K562 (cell line): ENCODE data around the gene HOXA9. TPM values are rescaled to one million over a fixed set of nuclear protein-coding genes. Genes with fewer than 3 reads are reported as not detected.

Source experiments
- ATAC-seq: fragments of 200-7000 bp; cut with Tn5 transposase; 3 replicates; pipeline ENCODE4 v1.9.1; 2020; ENCODE audit warnings: moderate library complexity
- BruUV-seq: library from RNA; stranded (reverse); fragments of 400-500 nt; replicated peaks from 2 replicates; lab custom pipeline; 2021; lab: Mats Ljungman, UMichigan
- CTCF ChIA-PET: fragments of 300-600 bp; formaldehyde crosslinking; extraction: SDS; loops from one replicate; lab custom pipeline; 2021; ENCODE audit warnings: low intra/inter-chr PET ratio; lab: Yijun Ruan, JAX
- POLR2A ChIA-PET: fragments of 300-600, 350-650 bp; sonication (Branson Sonifier 250); formaldehyde crosslinking; extraction: SDS; loops from one replicate; lab custom pipeline; 2021; ENCODE audit warnings: antibody characterized with exemption, inconsistent platforms; lab: Yijun Ruan, JAX
- DNase-seq, 4 experiments: peaks; one replicate each; pipeline versions ENCODE4 v3.0.0 to v3.0.0-alpha.2; 2011 to 2018; ENCODE audit warnings: low spot score in 3 of 4, mixed read lengths in 3 of 4; ENCODE audit errors: extremely low read depth in 1 of 4
- FAIRE-seq: peaks from 2 replicates; lab custom pipeline; 2011; peaks lifted over from hg19 to GRCh38; lab: Jason Lieb, UNC
- H2AFZ ChIP-seq: 2 replicates; pipeline ENCODE4 v1.6.0; 2011; ENCODE audit warnings: low read depth, low read length, control low read depth, inconsistent platforms
- H3K27ac ChIP-seq: fragments of 200-600 bp; 3 replicates; pipeline ENCODE4 v1.8.0; 2011; ENCODE audit warnings: low read depth, mild to moderate bottlenecking, control low read depth, inconsistent platforms, low read length, moderate library complexity, mixed read lengths; ENCODE audit errors: extremely low read depth
- H3K27me3 ChIP-seq, 2 experiments: fragments of 300-600 bp in 1 of 2; 2 replicates in 1 of 2; 3 replicates in 1 of 2; pipeline versions ENCODE4 v1.6.0 to v1.8.0; 2011; ENCODE audit warnings: inconsistent platforms in 2 of 2, low read length in 2 of 2, mild to moderate bottlenecking in 1 of 2, mixed read lengths in 1 of 2, moderate library complexity in 1 of 2; ENCODE audit not compliant: control insufficient read depth in 2 of 2, insufficient read depth in 2 of 2
- H3K36me3 ChIP-seq: fragments of 300-600 bp; 3 replicates; pipeline ENCODE4 v1.8.0; 2011; ENCODE audit warnings: mild to moderate bottlenecking, low read length, inconsistent platforms; ENCODE audit not compliant: control insufficient read depth, insufficient read depth
- H3K4me1 ChIP-seq, 2 experiments: fragments of 200-600 bp in 1 of 2; replicated peaks in 1 of 2; 2 replicates in 1 of 2; 3 replicates in 1 of 2; pipeline versions ENCODE4 v1.5.1 to v1.8.0; 2011; ENCODE audit warnings: inconsistent platforms in 2 of 2, low read length in 2 of 2, mild to moderate bottlenecking in 1 of 2, mixed read lengths in 1 of 2, moderate library complexity in 1 of 2; ENCODE audit not compliant: control insufficient read depth in 2 of 2, insufficient read depth in 2 of 2
- H3K4me2 ChIP-seq: 2 replicates; pipeline ENCODE4 v1.6.1; 2011; ENCODE audit warnings: low read length, control low read depth, inconsistent platforms, mixed read lengths; ENCODE audit not compliant: insufficient read depth
- H3K4me3 ChIP-seq: fragments of 200-600 bp; sonication (generic), shearing (Covaris generic); 2 replicates; pipeline ENCODE4 v1.5.1; 2016; ENCODE audit warnings: control low read depth, inconsistent platforms
- H3K79me2 ChIP-seq: fragments of 200-600 bp; 3 replicates; pipeline ENCODE4 v1.8.0; 2011; ENCODE audit warnings: low read length, inconsistent platforms; ENCODE audit not compliant: control insufficient read depth, insufficient read depth
- H3K9ac ChIP-seq, 2 experiments: 2 replicates each; pipeline versions ENCODE4 v1.6.0 to v1.6.1; 2011; ENCODE audit warnings: low read depth in 2 of 2, low read length in 2 of 2, control low read depth in 1 of 2, inconsistent platforms in 1 of 2, mild to moderate bottlenecking in 1 of 2, mixed read lengths in 1 of 2; ENCODE audit not compliant: insufficient read depth in 1 of 2
- H3K9me1 ChIP-seq: one replicate; pipeline ENCODE4 v1.6.0; 2011; ENCODE audit warnings: inconsistent platforms, mild to moderate bottlenecking, low read length, moderate library complexity; ENCODE audit not compliant: control insufficient read depth, insufficient read depth
- H3K9me3 ChIP-seq: replicated peaks from 2 replicates; pipeline ENCODE4 v1.5.1; 2011; ENCODE audit warnings: low read depth, low read length, inconsistent platforms; ENCODE audit not compliant: control insufficient read depth, insufficient read depth
- H4K20me1 ChIP-seq: replicated peaks from 2 replicates; pipeline ENCODE4 v1.6.1; 2011; ENCODE audit warnings: low read length, inconsistent platforms, mixed read lengths; ENCODE audit not compliant: control insufficient read depth, insufficient read depth
- ARID1B ChIP-seq: fragments of 450-650 bp; IDR thresholded peaks from 2 replicates; pipeline ENCODE4 v1.6.1; 2016; ENCODE audit warnings: antibody characterized with exemption, mild to moderate bottlenecking, inconsistent platforms
- ARNT ChIP-seq, 2 experiments: fragments of 450-650 bp; IDR thresholded peaks; 2 replicates each; pipeline ENCODE4 v1.6.1; 2016; ENCODE audit warnings: mild to moderate bottlenecking in 1 of 2
- ELF1 ChIP-seq: fragments of 200-800 bp; sonication (Bioruptor generic); IDR thresholded peaks from 2 replicates; pipeline ENCODE4 v1.6.1; 2016; ENCODE audit warnings: missing genetic modification characterization, missing compliant biosample characterization
- MEF2D ChIP-seq: conservative IDR thresholded peaks from 2 replicates; pipeline ENCODE4 v1.6.1; 2016; ENCODE audit warnings: low read depth, missing genetic modification characterization, missing compliant biosample characterization
- PHF20 ChIP-seq: fragments of 450-650 bp; IDR thresholded peaks from 2 replicates; pipeline ENCODE4 v1.6.1; 2018; ENCODE audit not compliant: partially characterized antibody
- RERE ChIP-seq: sonication (generic); formaldehyde crosslinking; IDR thresholded peaks from 2 replicates; pipeline ENCODE4 v1.8.0; 2023; ENCODE audit warnings: missing genetic modification reagents, mild to moderate bottlenecking, borderline replicate concordance
- ZFP36 ChIP-seq: fragments of 150-350 bp; IDR thresholded peaks from 2 replicates; pipeline ENCODE4 v1.6.1; 2018; ENCODE audit warnings: low read length, low read depth; ENCODE audit not compliant: partially characterized antibody
- ZNF57 ChIP-seq: fragments of 450-650 bp; formaldehyde crosslinking; IDR thresholded peaks from 2 replicates; pipeline ENCODE4 v1.4.0; 2020; ENCODE audit warnings: mild to moderate bottlenecking, moderate library complexity
- ZNF780A ChIP-seq: fragments of 250-450 bp; sonication (Bioruptor Pico); IDR thresholded peaks from 2 replicates; pipeline ENCODE4 v1.5.0; 2021; ENCODE audit warnings: mild to moderate bottlenecking
- WGBS: fragments of 100-300 bp; shearing (Covaris generic); methylation state at CpG from one replicate; pipeline ENCODE4 v1.1.6; 2016; ENCODE audit warnings: low coverage, mixed read lengths; ENCODE audit not compliant: insufficient coverage; ENCODE audit errors: missing lambda C conversion rate; 5-methylcytosine and 5-hydroxymethylcytosine counted together
- in situ Hi-C: fragments of 300-500 bp; cut with MboI; formaldehyde crosslinking; loops from 4 replicates; pipeline ENCODE4 v1.15.0; 2018; ENCODE audit warnings: inconsistent platforms, mixed read lengths
- intact Hi-C: fragments of 100-400 bp; cut with micrococcal nuclease; formaldehyde crosslinking; loops from 2 replicates; pipeline ENCODE4 v1.14.2; 2022
- polyA plus RNA-seq, 8 experiments: library from polyadenylated mRNA; depleted of rRNA in 4 of 8; stranded (reverse) in 5 of 8; unstranded in 3 of 8; fragments of >200 nt; fragmentation: Nextera tagmentation in 2 of 8; fragmentation: Illumina TruSeq in 1 of 8; extraction: Ambion mirVana in 2 of 8; extraction: Trizol in 1 of 8; gene quantifications; 2 replicates each; pipeline versions ENCODE4 v1.2.1 to v1.2.3, GENCODE V29; 2011 to 2014; ENCODE audit warnings: inconsistent platforms in 1 of 8, missing spikeins in 1 of 8
- total RNA-seq, 7 experiments: library from RNA; depleted of rRNA in 6 of 7; stranded (reverse); fragments of >200 nt in 6 of 7; fragmentation: Illumina TruSeq in 2 of 7; extraction: Trizol in 2 of 7; gene quantifications; 2 replicates each; pipeline versions ENCODE4 v1.2.1 to v1.2.3, GENCODE V29; 2011 to 2021; ENCODE audit warnings: low replicate concordance in 1 of 7
- TF ChIP-seq, protein P1 (sequence below), 2 experiments: fragments of 150-350 bp in 1 of 2; IDR thresholded peaks; 2 replicates each; pipeline ENCODE4 v1.6.1; 2012 to 2016; ENCODE audit warnings: low read depth in 2 of 2, low read length in 2 of 2, mild to moderate bottlenecking in 1 of 2, moderate library complexity in 1 of 2

HOXA9 gene
- total and polyA plus RNA-seq, 9 of the 15 experiments (the other 6 are each of a cell fraction or from before 2014, with no cell fraction given): not detected

DNA sequence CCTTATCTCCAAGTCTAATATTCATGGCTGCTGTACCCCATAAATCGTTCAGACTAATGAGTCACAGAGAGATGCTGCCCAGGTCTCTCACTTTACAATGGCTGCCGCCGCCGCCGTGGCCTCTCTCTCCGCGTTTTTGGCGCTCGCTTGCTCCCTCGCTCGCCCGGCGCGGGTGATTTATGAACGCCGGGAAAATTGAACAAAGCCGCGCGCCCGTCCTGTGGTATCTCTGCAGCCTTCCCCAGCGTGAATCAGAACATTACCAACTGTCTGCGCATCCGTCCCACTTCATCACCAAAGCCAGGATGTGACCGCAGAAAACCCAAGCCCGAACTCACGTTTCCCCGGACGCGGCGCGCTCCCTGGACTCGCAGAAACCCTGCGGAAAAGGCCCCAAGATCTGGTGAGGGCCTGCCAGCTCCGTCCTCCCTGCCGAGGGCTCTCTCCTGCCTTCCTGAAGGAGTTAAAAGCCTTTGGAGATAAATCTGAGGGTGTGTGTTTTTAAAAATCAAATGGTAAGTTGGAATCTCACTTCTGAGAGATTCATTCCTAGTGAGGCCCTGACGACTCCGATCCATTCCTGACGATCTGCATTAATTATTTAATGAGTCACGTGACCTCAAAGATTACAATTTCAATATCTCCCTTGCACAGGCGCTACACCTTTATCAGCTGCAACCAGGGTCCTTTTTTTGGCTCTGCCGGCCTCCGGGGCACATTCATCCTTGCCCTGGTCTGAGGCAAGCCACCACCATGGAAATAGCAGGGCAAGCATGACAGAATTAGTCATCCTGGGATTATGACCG is 41.0 kb downstream of the HOXA9 start (continued):
- TF ChIP-seq, protein P1, sequence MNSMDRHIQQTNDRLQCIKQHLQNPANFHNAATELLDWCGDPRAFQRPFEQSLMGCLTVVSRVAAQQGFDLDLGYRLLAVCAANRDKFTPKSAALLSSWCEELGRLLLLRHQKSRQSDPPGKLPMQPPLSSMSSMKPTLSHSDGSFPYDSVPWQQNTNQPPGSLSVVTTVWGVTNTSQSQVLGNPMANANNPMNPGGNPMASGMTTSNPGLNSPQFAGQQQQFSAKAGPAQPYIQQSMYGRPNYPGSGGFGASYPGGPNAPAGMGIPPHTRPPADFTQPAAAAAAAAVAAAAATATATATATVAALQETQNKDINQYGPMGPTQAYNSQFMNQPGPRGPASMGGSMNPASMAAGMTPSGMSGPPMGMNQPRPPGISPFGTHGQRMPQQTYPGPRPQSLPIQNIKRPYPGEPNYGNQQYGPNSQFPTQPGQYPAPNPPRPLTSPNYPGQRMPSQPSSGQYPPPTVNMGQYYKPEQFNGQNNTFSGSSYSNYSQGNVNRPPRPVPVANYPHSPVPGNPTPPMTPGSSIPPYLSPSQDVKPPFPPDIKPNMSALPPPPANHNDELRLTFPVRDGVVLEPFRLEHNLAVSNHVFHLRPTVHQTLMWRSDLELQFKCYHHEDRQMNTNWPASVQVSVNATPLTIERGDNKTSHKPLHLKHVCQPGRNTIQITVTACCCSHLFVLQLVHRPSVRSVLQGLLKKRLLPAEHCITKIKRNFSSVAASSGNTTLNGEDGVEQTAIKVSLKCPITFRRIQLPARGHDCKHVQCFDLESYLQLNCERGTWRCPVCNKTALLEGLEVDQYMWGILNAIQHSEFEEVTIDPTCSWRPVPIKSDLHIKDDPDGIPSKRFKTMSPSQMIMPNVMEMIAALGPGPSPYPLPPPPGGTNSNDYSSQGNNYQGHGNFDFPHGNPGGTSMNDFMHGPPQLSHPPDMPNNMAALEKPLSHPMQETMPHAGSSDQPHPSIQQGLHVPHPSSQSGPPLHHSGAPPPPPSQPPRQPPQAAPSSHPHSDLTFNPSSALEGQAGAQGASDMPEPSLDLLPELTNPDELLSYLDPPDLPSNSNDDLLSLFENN (IDR thresholded peaks at IDR 0.05; ENCODE audit: low read depth in 2 of 2, low read length in 2 of 2): no peak

GRCh38 chr7:27123477-27124053 is 41.8 kb downstream of the HOXA9 start:
- FAIRE-seq (no peak), DNase-seq (no peak), ATAC-seq (no peak)
- Histone ChIP-seq H3K4me2 (no peak overlapping the region), H3K4me1 (no peaks in the 10 kb centered on the region), H3K4me3 (no peak overlapping the region), H3K27ac (no peak overlapping the region), H3K9me3 (no peaks in the 10 kb centered on the region), H2AFZ (no peak overlapping the region), H3K79me2 (no peaks in the 10 kb centered on the region), H3K9me1 (no peaks in the 10 kb centered on the region), H4K20me1 (no peaks in the 10 kb centered on the region; the same call in none of the 2 replicates), H3K27me3 (peaks cover 28 to 57% of the 10 kb centered on the region in 2 experiments; a peak in 4 of 5 replicates), H3K36me3 (no peaks in the 10 kb centered on the region), H3K9ac (no peak overlapping the region)
- CTCF ChIA-PET: no interaction called here
- no TSS peak for BruUV-seq
- WGBS: 15% methylated on average over 20 of the region's 26 CpGs
- POLR2A ChIA-PET: no interaction called here
- intact Hi-C loops (no loop called here), in situ Hi-C loops (no loop called here)
- no peak for TF ChIP-seq ZNF780A (CRISPR knock-in tag)
- no peak for TF ChIP-seq MEF2D (tag)
- TF ChIP-seq RERE (CRISPR knock-in tag): no peak
- no peak for TF ChIP-seq PHF20
- no peak for TF ChIP-seq ZNF57 (CRISPR knock-in tag)
- TF ChIP-seq ARNT (IDR thresholded peaks at IDR 0.05): no peak
- no peak for TF ChIP-seq ARID1B
- no peak for TF ChIP-seq ZFP36
- TF ChIP-seq ELF1 (tag): no peak
